ENCODE measurements around the gene KLHDC8A. TPM values are rescaled to one million over a fixed set of nuclear protein-coding genes. Genes with fewer than 3 reads are reported as not detected.
"Not testable (repeated sequence)": the region's sequence is repeated elsewhere in the genome, so short reads cannot be mapped to it uniquely, and the experiment has no call there.

KLHDC8A gene
- polyA plus RNA-seq (ENCODE audit: insufficient read length in 3 of 3), result 1 to 10 TPM; 1.2 to 3.1 (median 2.2) TPM
- long read RNA-seq, donor 1, result 0 reads
- long read RNA-seq, donor 2, result 0 reads
- long read RNA-seq, donor 3, result 0 reads
- long read RNA-seq, donor 4, result 0 reads
- long read RNA-seq, donor 5, result 0 reads
- long read RNA-seq, donor 6, result 0 reads
- long read RNA-seq, donor 7, result 0 reads
- long read RNA-seq, donor 8, result 0 reads
- long read RNA-seq, donor 9, partial matches to known transcripts, result 0 of 1 reads
- long read RNA-seq, donor 9, other reads (novel, unspliced or antisense), result 0 of 1 reads
- long read RNA-seq, donor 10, result 0 reads
- long read RNA-seq, donor 11, result 0 reads
- long read RNA-seq, donor 12, partial matches to known transcripts, result 0 of 1 reads
- long read RNA-seq, donor 12, other reads (novel, unspliced or antisense), result 0 of 1 reads
- long read RNA-seq, donor 13, result 0 reads
- long read RNA-seq, donor 14, result 0 reads
- long read RNA-seq, donor 15, result 0 reads
- long read RNA-seq, donor 16, result 0 reads

- peak; percentile 44 to 76 (median 66) for DNase-seq (ENCODE audit: extremely low read depth in 1 of 11, low read depth in 9 of 11, low spot score in 4 of 11)
Measured at GRCh38 chr1:205356440-205357139, at the start of gene KLHDC8A. Gene KLHDC8A (minus strand): TSS chr1:205356922. CDS start chr1:205343604, 13,318 bp downstream.

- not testable (repeated sequence) for DNase-seq (ENCODE audit: extremely low read depth in 1 of 11, low read depth in 9 of 11, low spot score in 4 of 11)
Measured at GRCh38 chr1:205406252-205406651, 49.5 kb upstream of the KLHDC8A start.

GRCh38 chr1:205404484-205404883 lies 47.8 kb upstream of the KLHDC8A start:
- DNase-seq (ENCODE audit: extremely low read depth in 1 of 11, low read depth in 9 of 11, low spot score in 4 of 11), result not testable (repeated sequence)

GRCh38 chr1:205398586-205398985 lies 41.9 kb upstream of the KLHDC8A start:
- no peak for DNase-seq (ENCODE audit: extremely low read depth in 1 of 11, low read depth in 9 of 11, low spot score in 4 of 11)

- peak in 4 of 11 donors; percentile 30 to 43 (median 38) for DNase-seq (ENCODE audit: extremely low read depth in 1 of 11, low read depth in 9 of 11, low spot score in 4 of 11)
Measured at GRCh38 chr1:205396967-205397616, 40.4 kb upstream of the KLHDC8A start.

GRCh38 chr1:205395616-205396015 lies 38.9 kb upstream of the KLHDC8A start:
- no peak for DNase-seq (ENCODE audit: extremely low read depth in 1 of 11, low read depth in 9 of 11, low spot score in 4 of 11)

GRCh38 chr1:205392650-205393049 lies 35.9 kb upstream of the KLHDC8A start:
- no peak for DNase-seq (ENCODE audit: extremely low read depth in 1 of 11, low read depth in 9 of 11, low spot score in 4 of 11)

GRCh38 chr1:205391386-205391785 lies 34.7 kb upstream of the KLHDC8A start:
- no peak for DNase-seq (ENCODE audit: extremely low read depth in 1 of 11, low read depth in 9 of 11, low spot score in 4 of 11)

GRCh38 chr1:205387845-205388244 lies 31.1 kb upstream of the KLHDC8A start:
- DNase-seq (ENCODE audit: extremely low read depth in 1 of 11, low read depth in 9 of 11, low spot score in 4 of 11), result no peak

- DNase-seq (ENCODE audit: extremely low read depth in 1 of 11, low read depth in 9 of 11, low spot score in 4 of 11), result not testable (repeated sequence)
Measured at GRCh38 chr1:205382990-205383389, 26.3 kb upstream of the KLHDC8A start.

- DNase-seq (ENCODE audit: extremely low read depth in 1 of 11, low read depth in 9 of 11, low spot score in 4 of 11), result no peak
Measured at GRCh38 chr1:205382561-205382960, 25.8 kb upstream of the KLHDC8A start.

- no peak for DNase-seq (ENCODE audit: extremely low read depth in 1 of 11, low read depth in 9 of 11, low spot score in 4 of 11)
Measured at GRCh38 chr1:205381305-205381704, 24.6 kb upstream of the KLHDC8A start.

GRCh38 chr1:205380882-205381281 lies 24.2 kb upstream of the KLHDC8A start:
- no peak for DNase-seq (ENCODE audit: extremely low read depth in 1 of 11, low read depth in 9 of 11, low spot score in 4 of 11)

- no peak for DNase-seq (ENCODE audit: extremely low read depth in 1 of 11, low read depth in 9 of 11, low spot score in 4 of 11)
Measured at GRCh38 chr1:205379056-205379455, 22.3 kb upstream of the KLHDC8A start.

GRCh38 chr1:205377355-205377754 lies 20.6 kb upstream of the KLHDC8A start:
- no peak for DNase-seq (ENCODE audit: extremely low read depth in 1 of 11, low read depth in 9 of 11, low spot score in 4 of 11)

- DNase-seq (ENCODE audit: extremely low read depth in 1 of 11, low read depth in 9 of 11, low spot score in 4 of 11), result no peak
Measured at GRCh38 chr1:205376739-205377138, 20.0 kb upstream of the KLHDC8A start.

- no peak for DNase-seq (ENCODE audit: extremely low read depth in 1 of 11, low read depth in 9 of 11, low spot score in 4 of 11)
Measured at GRCh38 chr1:205375835-205376545, 19.3 kb upstream of the KLHDC8A start.

GRCh38 chr1:205374210-205375078 lies 17.7 kb upstream of the KLHDC8A start:
- no peak for DNase-seq (ENCODE audit: extremely low read depth in 1 of 11, low read depth in 9 of 11, low spot score in 4 of 11)
